ENCODE results near the gene TRPM2.

TRPM2 gene

GRCh38 chr21:44441581-44442265, 88.3 kb downstream of the TRPM2 start:
- Mint-ChIP-seq H3K27ac (no peak overlapping the region), H3K36me3 (ENCODE audit: low read depth) (peaks cover 2% of the 10 kb centered on the region), H3K4me3 (no peak overlapping the region), H3K4me1 (ENCODE audit: low read depth) (no peaks in the 10 kb centered on the region), H3K27me3 (ENCODE audit: low read depth) (no peaks in the 10 kb centered on the region), H3K9me3 (no peaks in the 10 kb centered on the region)

DNA sequence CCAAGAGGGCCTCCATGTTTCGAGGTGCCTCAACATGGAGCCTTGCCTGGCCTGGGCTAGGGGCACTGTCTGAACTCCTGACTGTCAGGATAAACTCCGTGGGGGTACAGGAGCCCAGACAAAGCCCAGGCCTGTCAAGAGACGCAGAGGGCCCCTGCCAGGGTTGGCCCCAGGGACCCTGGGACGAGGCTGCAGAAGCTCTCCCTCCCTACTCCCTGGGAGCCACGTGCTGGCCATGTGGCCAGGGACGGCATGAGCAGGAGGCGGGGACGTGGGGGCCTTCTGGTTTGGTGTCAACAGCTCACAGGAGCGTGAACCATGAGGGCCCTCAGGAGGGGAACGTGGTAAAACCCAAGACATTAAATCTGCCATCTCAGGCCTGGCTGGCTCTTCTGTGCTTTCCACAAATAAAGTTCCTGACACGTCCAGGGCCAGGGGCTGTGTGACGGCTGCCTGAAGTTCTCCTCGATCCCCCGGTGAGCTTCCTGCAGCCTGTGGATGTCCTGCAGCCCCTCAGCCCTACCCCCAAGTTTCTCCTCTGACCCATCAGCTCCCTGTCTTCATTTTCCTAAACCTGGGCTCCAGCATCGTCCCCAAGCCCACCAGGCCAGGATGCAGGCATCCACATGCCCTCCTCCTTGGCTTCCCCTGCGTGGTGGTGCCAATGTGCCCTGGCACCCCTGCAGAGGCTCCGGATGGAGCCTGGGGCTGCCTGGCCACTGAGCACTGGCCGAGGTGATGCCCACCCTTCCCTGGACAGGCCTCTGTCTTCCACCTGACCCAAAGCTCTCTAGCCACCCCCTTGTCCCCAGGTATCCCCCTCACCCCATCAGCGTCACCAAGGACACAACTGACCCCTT, 89.1 kb downstream of the TRPM2 start:
- Mint-ChIP-seq H3K4me1 (ENCODE audit: low read depth) (no peaks in the 10 kb centered on the region), H3K4me3 (no peak overlapping the region), H3K9me3 (no peaks in the 10 kb centered on the region), H3K36me3 (ENCODE audit: low read depth) (peaks cover 2% of the 10 kb centered on the region), H3K27ac (no peak overlapping the region), H3K27me3 (ENCODE audit: low read depth) (peaks cover 5% of the 10 kb centered on the region)

- no peak overlapping the region for H3K27ac Mint-ChIP-seq
- no peaks in the 10 kb centered on the region for H3K9me3 Mint-ChIP-seq
- no peaks in the 10 kb centered on the region for H3K4me1 Mint-ChIP-seq (ENCODE audit: low read depth)
- H3K27me3 Mint-ChIP-seq (ENCODE audit: low read depth) = peaks cover 5% of the 10 kb centered on the region
- H3K4me3 Mint-ChIP-seq = no peak overlapping the region
- H3K36me3 Mint-ChIP-seq (ENCODE audit: low read depth) = peaks cover 2% of the 10 kb centered on the region
These were observed 90.0 kb downstream of the TRPM2 start for GRCh38 chr21:44443291-44443890.

GRCh38 chr21:44443891-44444285, 90.5 kb downstream of the TRPM2 start:
- peaks cover 2% of the 10 kb centered on the region for H3K36me3 Mint-ChIP-seq (ENCODE audit: low read depth)
- H3K4me3 Mint-ChIP-seq = no peak overlapping the region
- H3K9me3 Mint-ChIP-seq = no peaks in the 10 kb centered on the region
- H3K4me1 Mint-ChIP-seq (ENCODE audit: low read depth) = no peaks in the 10 kb centered on the region
- H3K27me3 Mint-ChIP-seq (ENCODE audit: low read depth) = peaks cover 7% of the 10 kb centered on the region
- H3K27ac Mint-ChIP-seq = no peak overlapping the region

GRCh38 chr21:44444286-44444931, 91.0 kb downstream of the TRPM2 start:
- Mint-ChIP-seq H3K9me3 (no peaks in the 10 kb centered on the region), H3K27me3 (ENCODE audit: low read depth) (peaks cover 12% of the 10 kb centered on the region), H3K27ac (no peak overlapping the region), H3K4me3 (no peak overlapping the region), H3K4me1 (ENCODE audit: low read depth) (no peaks in the 10 kb centered on the region), H3K36me3 (ENCODE audit: low read depth) (peaks cover 2% of the 10 kb centered on the region)

DNA sequence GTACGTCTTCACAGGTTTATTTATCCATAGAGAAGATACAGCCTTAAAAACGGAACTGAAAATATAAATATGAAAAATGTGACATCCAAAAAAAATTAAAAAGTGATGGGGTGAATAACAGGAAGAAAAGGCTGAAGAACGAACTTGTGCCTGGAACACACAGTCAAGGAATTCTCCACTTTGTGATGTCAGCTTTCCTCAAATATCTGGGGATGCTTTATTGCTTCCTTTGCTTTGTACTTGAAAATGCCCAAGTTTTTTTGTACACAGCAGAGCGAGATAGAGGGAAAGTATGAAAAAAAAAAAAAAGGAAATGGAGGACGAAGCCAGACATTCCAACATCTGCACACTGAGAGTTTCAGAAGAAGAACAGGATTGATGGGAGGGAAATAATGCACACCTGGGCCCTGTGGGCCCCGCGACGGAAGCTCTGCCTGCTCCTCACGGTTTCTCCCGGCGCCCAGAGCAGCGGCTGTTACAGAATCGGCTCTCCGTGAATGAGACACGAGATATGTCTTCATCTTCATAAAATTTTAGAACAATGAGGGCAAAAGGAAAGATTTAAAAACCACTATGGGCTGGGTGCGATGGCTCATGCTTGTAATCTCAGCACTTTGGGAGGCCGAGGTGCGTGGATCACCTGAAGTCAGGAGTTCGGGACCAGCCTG, 91.9 kb downstream of the TRPM2 start:
- H3K4me1 Mint-ChIP-seq (ENCODE audit: low read depth) = no peaks in the 10 kb centered on the region
- no peaks in the 10 kb centered on the region for H3K9me3 Mint-ChIP-seq
- H3K36me3 Mint-ChIP-seq (ENCODE audit: low read depth) = no peaks in the 10 kb centered on the region
- no peak overlapping the region for H3K4me3 Mint-ChIP-seq
- peaks cover 13% of the 10 kb centered on the region for H3K27me3 Mint-ChIP-seq (ENCODE audit: low read depth)
- no peak overlapping the region for H3K27ac Mint-ChIP-seq

GRCh38 chr21:44448651-44449131, 95.3 kb downstream of the TRPM2 start:
- H3K27me3 Mint-ChIP-seq (ENCODE audit: low read depth) = peaks cover 33% of the 10 kb centered on the region

GRCh38 chr21:44449473-44450363, 96.3 kb downstream of the TRPM2 start:
- H3K4me3 Mint-ChIP-seq = no peak overlapping the region
- H3K36me3 Mint-ChIP-seq (ENCODE audit: low read depth) = no peaks in the 10 kb centered on the region
- no peak overlapping the region for H3K27ac Mint-ChIP-seq
- peaks cover 19% of the 10 kb centered on the region for H3K9me3 Mint-ChIP-seq
- H3K4me1 Mint-ChIP-seq (ENCODE audit: low read depth) = peaks cover 2% of the 10 kb centered on the region
- peaks cover 43% of the 10 kb centered on the region for H3K27me3 Mint-ChIP-seq (ENCODE audit: low read depth)

More at GRCh38 chr21:44448651-44449131, 95.3 kb downstream of the TRPM2 start:
- Mint-ChIP-seq H3K9me3 (peaks cover 9% of the 10 kb centered on the region), H3K4me1 (ENCODE audit: low read depth) (no peaks in the 10 kb centered on the region), H3K4me3 (no peak overlapping the region), H3K36me3 (ENCODE audit: low read depth) (no peaks in the 10 kb centered on the region), H3K27ac (no peak overlapping the region)

DNA sequence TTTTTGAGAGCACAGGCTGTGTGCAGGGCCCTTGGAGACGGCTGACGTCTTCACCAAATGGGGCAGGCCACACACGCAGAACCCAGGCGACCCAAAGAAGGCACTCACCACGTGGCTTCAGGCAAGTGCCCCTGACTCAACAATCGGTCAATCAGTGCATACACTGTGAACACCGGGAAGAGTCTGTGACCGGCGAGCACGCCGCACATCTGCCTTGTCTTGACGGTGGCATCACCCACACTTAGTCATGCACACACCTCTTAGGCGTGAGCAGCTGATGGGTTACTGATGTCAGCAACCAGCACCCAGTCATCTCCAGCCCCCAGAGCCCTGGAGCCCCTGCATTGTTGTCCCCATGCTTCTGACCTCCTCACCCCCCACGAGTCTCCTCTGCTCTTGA, 97.0 kb downstream of the TRPM2 start:
- peaks cover 2% of the 10 kb centered on the region for H3K4me1 Mint-ChIP-seq (ENCODE audit: low read depth)
- H3K27ac Mint-ChIP-seq = no peak overlapping the region
- peaks cover 43% of the 10 kb centered on the region for H3K27me3 Mint-ChIP-seq (ENCODE audit: low read depth)

GRCh38 chr21:44450999-44451398, 97.6 kb downstream of the TRPM2 start:
- H3K4me1 Mint-ChIP-seq (ENCODE audit: low read depth) = peaks cover 2% of the 10 kb centered on the region
- H3K27me3 Mint-ChIP-seq (ENCODE audit: low read depth) = peaks cover 43% of the 10 kb centered on the region
- H3K27ac Mint-ChIP-seq = no peak overlapping the region
- H3K9me3 Mint-ChIP-seq = peaks cover 19% of the 10 kb centered on the region
- H3K4me3 Mint-ChIP-seq = no peak overlapping the region
- no peaks in the 10 kb centered on the region for H3K36me3 Mint-ChIP-seq (ENCODE audit: low read depth)

More for the DNA sequence above, 97.0 kb downstream of the TRPM2 start:
- Mint-ChIP-seq H3K9me3 (peaks cover 19% of the 10 kb centered on the region), H3K36me3 (ENCODE audit: low read depth) (no peaks in the 10 kb centered on the region), H3K4me3 (no peak overlapping the region)

DNA sequence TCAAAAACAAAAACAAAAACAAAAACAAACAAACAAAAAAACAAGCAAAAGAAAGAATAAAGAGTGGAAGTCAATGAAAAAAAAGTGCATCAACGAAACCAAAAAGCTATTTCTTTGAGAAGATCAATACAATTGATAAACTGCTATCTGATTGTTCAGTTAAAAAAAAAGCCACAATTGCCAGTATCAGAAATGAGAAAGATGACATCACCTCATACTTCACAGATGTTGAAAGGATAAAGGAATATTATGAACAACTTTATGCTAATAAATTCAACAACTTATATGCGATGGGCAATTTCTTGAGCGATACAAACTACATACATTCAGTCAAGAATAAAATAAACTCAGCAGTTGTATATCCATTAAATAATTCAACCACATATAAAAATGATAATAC, 99.7 kb downstream of the TRPM2 start:
- peaks cover 2% of the 10 kb centered on the region for H3K4me1 Mint-ChIP-seq (ENCODE audit: low read depth)
- H3K27ac Mint-ChIP-seq = no peak overlapping the region
- no peaks in the 10 kb centered on the region for H3K36me3 Mint-ChIP-seq (ENCODE audit: low read depth)
- H3K4me3 Mint-ChIP-seq = no peak overlapping the region
- H3K27me3 Mint-ChIP-seq (ENCODE audit: low read depth) = peaks cover 38% of the 10 kb centered on the region
- H3K9me3 Mint-ChIP-seq = peaks cover 19% of the 10 kb centered on the region

- peak overlapping the region; percentile 63 for H3K4me3 Mint-ChIP-seq
- peaks cover 2% of the 10 kb centered on the region for H3K4me1 Mint-ChIP-seq (ENCODE audit: low read depth)
- H3K27ac Mint-ChIP-seq = no peak overlapping the region
- peaks cover 19% of the 10 kb centered on the region for H3K9me3 Mint-ChIP-seq
- no peaks in the 10 kb centered on the region for H3K36me3 Mint-ChIP-seq (ENCODE audit: low read depth)
- peaks cover 34% of the 10 kb centered on the region for H3K27me3 Mint-ChIP-seq (ENCODE audit: low read depth)
These were observed 100.6 kb downstream of the TRPM2 start for GRCh38 chr21:44454058-44454457.

Data from T-helper 1 cell treated with Interleukin-12 subunit alpha and Interleukin-12 subunit beta and Interleukin-4 antibody, amounts not matched to agents 30 μg/mL and 1 μg/mL, for 36 hours (primary cell).